HG03521 (cell line): ENCODE results near the gene CPA3.
A peak's percentile ranks its signal among the peaks of the same experiment; 100 is the strongest.

Experiments used
- ATAC-seq: cut with Tn5 transposase; IDR thresholded peaks from one replicate; pipeline ENCODE4 v1.9.1; 2021; ENCODE audit warnings: mild to moderate bottlenecking, moderate library complexity; ENCODE audit not compliant: unreplicated experiment

CPA3 gene

DNA sequence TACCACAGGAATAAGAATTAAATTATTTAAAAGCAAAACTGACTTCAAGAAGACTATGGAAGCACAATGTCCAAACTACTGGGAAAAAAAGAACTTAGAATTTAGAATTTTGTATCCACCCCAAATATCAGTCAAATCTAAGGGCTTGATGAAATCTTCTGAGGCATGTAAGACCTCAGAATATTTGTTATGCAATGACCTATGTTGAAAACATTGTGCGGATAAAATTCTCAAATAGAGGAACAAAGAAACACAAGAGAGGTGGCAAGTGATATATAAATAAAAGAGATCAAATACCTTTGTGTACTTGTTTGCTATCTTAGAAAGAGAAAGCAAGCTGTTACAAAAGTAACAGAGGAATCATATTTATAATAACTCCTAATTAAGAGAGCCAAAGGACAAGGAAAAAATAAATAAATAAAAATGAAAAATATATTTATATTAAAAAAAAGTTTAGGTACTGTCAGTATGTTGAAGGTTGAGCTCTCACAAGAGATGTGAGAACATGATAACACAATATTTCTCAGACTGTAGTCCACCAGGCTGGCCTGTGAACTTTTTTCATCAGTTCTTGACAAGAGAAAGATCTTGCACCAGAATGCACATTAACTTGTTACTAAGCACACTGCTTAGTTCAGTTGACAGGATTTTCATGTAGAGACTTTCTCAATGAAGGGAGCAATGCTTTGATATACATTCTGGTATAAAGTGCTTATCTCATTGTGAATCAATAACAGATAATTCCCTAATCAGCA lies 50.0 kb downstream of the CPA3 start:
- no peak for ATAC-seq

DNA sequence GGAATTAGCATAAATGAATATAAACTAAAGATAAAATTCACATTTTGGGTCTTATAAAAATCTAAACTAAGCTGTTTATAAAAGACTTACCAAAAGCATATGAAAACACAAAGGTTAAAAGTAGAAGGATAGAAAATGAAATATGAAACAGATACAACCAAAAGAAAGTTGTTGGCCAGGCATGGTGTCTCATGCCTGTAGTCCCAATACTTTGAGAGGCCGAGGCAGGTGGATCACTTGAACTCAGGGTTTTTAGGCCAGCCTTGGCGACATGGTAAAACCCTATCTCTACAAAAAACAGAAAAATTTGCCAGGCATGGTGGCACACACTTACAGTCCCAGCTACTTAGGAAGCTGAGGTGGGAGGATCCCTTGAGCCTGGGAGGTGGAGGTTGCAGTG lies 51.0 kb downstream of the CPA3 start:
- ATAC-seq = no peak

DNA sequence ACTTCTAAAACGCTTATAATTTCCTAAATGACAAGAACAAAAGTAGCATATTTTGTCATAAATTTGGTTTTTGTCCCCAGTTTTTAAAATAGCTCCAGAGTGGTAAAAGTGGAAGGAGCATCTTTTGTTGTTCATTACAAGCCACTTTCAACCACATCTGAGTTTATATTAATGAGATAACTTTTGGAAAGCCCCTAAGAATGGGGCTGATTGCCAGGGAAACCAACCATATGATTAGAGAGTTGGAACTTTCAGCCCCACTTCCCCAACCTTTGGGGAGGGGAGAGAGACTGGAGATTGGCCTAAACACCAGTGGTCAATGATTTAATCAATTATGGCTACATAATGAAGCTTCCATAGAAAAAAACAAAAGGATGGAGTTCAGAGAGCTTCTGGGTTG lies 57.4 kb downstream of the CPA3 start:
- ATAC-seq = no peak

DNA sequence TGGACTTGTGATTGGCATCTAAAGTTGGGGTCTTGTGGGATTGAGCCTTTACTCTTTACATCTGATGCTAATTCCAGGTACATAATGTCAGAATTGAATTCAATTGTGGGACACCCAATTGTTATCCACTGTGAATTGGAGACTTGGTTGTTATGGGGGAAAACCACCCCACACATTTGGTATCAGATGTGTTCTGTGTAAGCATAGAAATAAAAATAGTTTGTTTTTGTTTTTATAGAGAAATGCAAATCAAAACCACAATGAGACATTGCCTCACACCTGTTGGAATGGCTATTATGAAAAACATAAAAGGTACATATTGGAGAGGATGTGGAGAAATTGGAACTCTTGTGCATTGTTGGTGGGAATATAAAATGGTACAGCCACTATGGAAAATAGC lies 58.5 kb downstream of the CPA3 start:
- ATAC-seq = peak; percentile 44

DNA sequence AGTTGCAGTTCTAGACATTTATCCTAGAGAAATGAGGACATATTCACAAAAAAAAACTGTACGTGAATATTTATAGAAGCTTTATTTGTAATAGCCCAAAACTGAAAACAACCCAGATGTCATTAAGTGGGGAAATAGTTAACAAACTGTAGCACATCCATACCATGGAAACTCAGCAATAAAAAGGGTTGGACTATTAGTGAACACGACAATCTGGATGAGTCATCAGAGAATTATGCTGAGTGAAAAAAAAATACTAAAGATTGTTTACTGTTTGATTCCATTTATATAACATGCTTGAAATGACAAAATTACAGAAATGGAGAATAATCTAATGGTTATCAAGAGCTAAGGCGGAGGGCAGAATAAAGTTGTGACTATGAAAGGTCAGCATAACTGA lies 59.5 kb downstream of the CPA3 start:
- ATAC-seq = no peak

DNA sequence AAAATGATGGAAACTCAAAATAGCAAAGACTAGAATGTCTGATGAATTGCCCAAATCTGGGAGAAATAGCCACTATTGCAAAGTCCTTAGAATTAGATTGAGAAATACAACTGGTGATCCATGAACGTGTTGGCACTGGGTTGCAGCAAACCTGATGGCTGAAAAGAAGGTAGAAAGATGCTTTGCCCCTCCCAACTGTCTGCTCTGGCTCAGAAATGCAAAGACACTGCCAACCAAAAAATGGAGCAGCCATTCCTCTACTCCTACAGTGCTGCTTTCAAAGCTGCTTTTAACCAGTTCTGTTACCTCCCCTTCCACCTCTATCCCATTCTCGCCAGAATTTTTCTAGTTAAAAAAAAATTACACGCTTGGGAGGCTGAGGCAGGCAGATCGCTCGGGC lies 60.7 kb downstream of the CPA3 start:
- ATAC-seq = no peak

DNA sequence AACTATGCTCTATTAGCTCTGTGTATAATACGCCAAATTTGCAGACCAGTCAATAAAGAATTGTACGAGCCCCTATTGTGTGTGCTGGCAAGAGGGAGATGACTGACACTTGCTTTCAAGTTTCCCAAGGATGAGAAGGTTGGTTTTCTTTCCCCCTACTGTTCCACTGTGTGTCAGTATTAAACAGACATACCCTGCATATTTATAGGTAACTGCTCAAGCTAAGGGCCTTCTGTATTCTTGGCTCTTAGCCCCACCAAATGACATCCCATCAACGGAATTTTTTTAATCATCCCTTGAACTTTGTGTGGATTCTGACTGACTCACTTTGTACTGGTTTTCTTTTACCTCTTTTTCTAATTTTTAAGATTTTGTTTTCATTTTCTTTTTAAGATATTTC lies 65.7 kb downstream of the CPA3 start:
- ATAC-seq = no peak

DNA sequence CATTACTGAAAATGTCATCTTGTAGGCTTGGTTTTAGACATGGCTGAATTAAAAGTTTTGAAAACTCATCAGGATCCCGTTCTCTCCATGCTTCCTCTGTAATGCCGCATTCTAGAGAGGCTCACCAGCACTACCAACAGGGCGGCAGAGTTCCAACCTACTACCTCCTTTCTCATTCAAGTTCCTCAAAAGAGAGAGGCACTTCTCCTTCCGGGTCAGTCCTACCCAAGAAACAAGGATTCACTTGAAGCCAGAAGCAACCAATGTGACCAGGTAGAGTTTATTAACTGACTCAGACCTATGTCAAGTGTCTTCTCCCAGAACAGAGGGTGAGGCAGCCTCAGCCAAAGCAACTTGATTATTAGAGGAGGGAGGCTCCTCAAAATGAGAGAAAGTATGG lies 66.5 kb downstream of the CPA3 start:
- ATAC-seq = no peak

DNA sequence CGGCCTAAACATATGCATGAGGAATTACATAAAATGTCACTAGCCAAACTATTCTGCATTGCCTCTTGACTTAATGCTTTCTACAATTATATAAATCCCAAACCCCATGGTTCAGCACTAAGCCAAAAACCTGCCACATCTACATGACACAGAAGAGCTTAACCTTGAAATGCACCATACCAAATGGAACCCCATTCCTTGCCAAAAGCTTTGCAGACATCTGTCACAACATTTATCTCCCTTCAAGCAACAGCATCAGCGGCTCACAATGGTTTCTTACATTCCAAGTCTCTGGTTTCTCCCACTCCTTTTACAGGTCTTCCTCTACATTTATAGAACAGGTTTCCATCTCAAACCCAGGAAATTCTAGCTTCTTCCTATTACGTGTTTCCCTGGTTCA lies 67.9 kb downstream of the CPA3 start:
- no peak for ATAC-seq

DNA sequence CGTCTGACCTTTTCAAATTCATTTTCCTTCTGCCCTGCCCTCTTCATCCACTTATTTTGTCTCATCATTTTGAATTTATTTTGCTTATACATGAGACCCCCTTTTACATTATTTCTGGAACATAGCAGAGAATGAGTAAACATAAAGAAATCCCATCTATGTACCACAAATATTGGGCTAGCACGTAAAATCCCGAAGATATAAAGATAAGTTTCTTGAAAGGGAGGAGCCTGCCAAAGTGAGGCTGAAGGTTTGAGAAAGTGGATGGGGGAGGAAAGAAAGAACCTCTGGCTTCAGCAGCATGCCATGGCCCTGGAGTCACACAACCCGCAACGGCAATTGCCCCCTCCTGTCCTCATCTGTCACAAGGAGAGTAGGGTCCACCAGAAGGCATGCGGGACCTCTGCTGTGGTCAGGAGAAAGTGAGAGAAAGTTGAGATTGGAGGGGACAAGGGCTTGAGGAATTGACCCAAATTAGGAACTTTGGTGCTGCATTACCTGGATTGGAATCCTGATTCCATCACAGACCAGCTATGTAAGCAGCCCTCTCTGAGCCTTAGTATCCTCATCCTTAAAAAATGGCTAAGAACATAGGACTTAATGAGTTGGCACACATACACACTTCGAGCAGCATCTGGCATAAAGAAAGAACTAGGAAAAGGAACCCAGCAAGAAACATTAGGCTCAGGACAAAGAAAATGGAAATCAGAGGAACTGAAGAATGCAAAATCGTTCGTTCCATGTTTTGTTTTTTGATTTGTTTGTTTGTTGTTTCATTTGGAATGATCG lies 72.6 kb downstream of the CPA3 start:
- ATAC-seq = no peak

DNA sequence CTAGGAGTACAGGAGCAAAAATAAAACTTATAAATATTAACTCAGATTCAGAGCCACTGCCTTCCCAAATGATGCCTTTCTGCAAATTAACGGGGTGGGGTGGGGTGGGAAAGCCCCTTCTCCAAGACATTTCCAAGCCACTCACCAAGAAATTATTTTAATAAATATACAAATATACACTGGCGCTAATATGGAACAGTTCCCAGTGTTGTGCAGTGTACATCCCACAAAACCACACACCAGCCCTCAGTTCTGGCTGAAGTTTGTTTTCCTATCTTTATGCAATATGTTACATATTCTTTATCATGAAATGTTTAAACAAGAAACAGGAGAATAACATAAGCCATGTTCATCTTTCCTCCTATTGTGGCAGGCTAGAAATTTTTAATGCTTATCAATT lies 73.2 kb downstream of the CPA3 start:
- ATAC-seq = no peak

DNA sequence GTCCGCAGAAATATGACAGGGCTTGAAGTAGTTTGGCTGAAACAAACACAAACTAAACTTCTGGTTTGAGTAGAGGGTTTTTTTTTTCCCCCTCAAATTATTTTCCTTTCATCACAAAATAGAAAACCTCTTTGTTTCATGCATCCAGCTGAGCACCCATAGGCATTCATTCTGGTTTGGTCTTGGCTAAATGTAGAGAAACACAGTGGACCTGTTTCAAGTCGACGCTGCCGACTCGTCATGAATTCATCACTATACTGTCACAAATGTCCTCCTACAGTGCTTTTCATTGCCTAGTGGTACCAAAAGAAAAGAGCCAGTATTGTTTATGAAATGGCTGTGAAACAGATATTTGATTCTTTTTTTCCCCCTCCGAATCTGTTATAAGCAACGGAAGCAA lies 73.8 kb downstream of the CPA3 start:
- no peak for ATAC-seq

DNA sequence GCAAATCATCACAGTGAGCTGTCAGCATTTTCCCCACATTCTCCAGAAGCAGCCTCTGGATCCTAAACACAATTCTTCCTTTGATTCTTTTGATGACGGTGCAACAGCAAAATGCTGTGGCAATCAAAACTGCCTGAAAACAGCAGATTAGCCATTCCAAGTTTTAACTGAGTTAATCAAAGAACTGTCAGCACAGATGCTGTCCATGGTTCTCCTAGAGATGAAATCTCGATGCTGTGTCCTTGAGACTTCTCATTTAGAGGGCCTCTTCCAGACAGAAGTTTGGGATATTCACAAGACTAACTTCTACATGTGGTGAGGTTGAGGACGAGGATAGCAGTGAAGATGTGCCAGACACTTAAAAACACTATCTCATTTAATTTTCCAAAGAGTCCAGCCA lies 75.9 kb downstream of the CPA3 start:
- ATAC-seq = no peak

DNA sequence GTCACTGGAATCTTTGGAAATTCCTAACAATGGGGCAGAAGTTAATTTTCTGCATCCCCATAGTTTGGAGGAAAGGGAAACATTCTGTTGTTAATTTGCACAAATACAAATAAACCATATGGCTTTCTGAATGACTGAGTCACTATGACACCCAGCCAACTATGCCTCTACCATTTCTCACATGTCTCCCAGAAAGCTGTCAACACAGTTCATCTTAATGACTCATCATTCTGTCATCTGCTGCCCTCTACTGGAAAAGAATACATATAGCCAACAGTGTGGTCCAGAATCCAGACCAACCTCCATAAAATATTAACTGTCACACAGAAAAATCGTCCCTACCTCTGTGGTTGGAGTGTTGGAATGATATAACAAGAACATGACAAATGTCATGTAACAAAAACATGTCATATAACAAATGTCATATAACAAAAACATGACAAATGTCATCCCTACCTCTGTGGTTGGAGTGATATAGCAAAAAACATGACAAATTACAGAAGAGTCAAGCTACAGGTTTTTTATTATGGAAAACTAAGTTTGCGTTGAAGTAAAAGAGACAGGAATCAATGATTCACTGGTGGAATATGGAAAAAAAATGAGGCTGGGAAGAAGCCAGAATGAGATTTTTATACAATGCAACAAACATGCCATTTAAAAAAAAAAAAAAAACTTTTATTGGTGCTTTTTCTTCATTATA lies 78.6 kb downstream of the CPA3 start:
- peak; percentile 90 for ATAC-seq

DNA sequence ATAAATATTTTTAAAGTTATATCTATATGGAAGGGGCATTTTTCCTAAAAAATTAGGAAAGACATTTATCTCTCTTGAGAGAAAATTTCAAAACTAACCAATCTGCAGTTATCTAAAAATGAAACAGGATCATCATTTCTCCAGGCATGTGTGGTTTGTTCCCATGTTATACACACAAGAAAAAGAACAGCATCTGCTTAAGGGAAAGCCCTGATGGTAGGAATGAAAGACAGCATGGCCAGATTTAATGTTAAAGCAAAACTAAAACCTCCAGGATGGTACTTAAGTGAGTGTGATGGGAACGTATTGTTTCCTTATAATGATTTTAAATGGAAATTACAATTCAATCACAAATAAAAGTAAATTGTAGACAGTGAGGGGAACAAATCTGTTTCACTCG lies 80.0 kb downstream of the CPA3 start:
- ATAC-seq = no peak
